Measurements from ENCODE around the gene SLC5A9. TPM values are rescaled to one million over a fixed set of nuclear protein-coding genes. Genes with fewer than 3 reads are reported as not detected.

SLC5A9 gene
- total and polyA plus RNA-seq, 3 experiments from 2014 or later = not detected

Other genes starting within 250 kb of the SLC5A9 start
- not detected for gene TRABD2B, start 225.3 kb upstream of the SLC5A9 start, total RNA-seq
- not detected for gene TRABD2B, start 225.3 kb upstream of the SLC5A9 start, polyA plus RNA-seq
- under 1 TPM; 0.35 to 0.72 TPM for gene SPATA6, start 249.5 kb downstream of the SLC5A9 start, total RNA-seq
- gene SPATA6, start 249.5 kb downstream of the SLC5A9 start, polyA plus RNA-seq = 1.6 TPM